PC-3 (cell line): ENCODE data around the gene PRAMEF4. TPM values are rescaled to one million over a fixed set of nuclear protein-coding genes. Genes with fewer than 3 reads are reported as not detected.
"Not testable (repeated sequence)": the region's sequence is repeated elsewhere in the genome, so short reads cannot be mapped to it uniquely, and the experiment has no call there.

Source experiments
- ATAC-seq: fragments of 200-7000 bp; cut with Tn5 transposase; 2 replicates; pipeline ENCODE4 v1.9.1; 2020; ENCODE audit warnings: mild to moderate bottlenecking, moderate library complexity
- BruUV-seq: library from RNA; stranded (reverse); fragments of 400-500 nt; replicated peaks from 2 replicates; lab custom pipeline; 2021; lab: Mats Ljungman, UMichigan
- CTCF ChIA-PET: fragments of 300-600 bp; sonication (Branson Sonifier 250); formaldehyde crosslinking; loops from one replicate; lab custom pipeline; 2022; ENCODE audit warnings: antibody characterized with exemption; lab: Charles Lee
- POLR2A ChIA-PET: fragments of 300-600 bp; sonication (Branson Sonifier 250); formaldehyde crosslinking; loops from one replicate; lab custom pipeline; 2022; ENCODE audit warnings: antibody characterized with exemption; ENCODE audit not compliant: unreplicated experiment; lab: Charles Lee
- DNase-seq: peaks from one replicate; pipeline ENCODE4 v3.0.0-alpha.2; 2015
- H2AFZ ChIP-seq: fragments of 300-600 bp; sonication (generic); 2 replicates; pipeline ENCODE4 v1.6.0; 2016; ENCODE audit warnings: antibody characterized with exemption, low read length
- H3F3A ChIP-seq: fragments of 300-600 bp; sonication (generic); one replicate; pipeline ENCODE4 v1.6.0; 2017; ENCODE audit warnings: antibody characterized with exemption, low read length, control low read depth, mild to moderate bottlenecking; ENCODE audit not compliant: unreplicated experiment
- H3K27ac ChIP-seq: fragments of 300-600 bp; sonication (generic); 2 replicates; pipeline ENCODE4 v1.5.1; 2016; ENCODE audit warnings: mild to moderate bottlenecking, low read length
- H3K27me3 ChIP-seq: fragments of 300-600 bp; sonication (generic); 2 replicates; pipeline ENCODE4 v1.6.1; 2016; ENCODE audit warnings: low read length, mixed read lengths
- H3K36me3 ChIP-seq: fragments of 300-600 bp; sonication (generic); 2 replicates; pipeline ENCODE4 v1.6.1; 2016; ENCODE audit warnings: low read depth, mixed run types, low read length, mixed read lengths
- H3K4me1 ChIP-seq: fragments of 300-600 bp; sonication (generic); 2 replicates; pipeline ENCODE4 v1.5.1; 2016; ENCODE audit warnings: low read length; ENCODE audit not compliant: insufficient read depth
- H3K4me2 ChIP-seq: fragments of 300-600 bp; sonication (generic); 2 replicates; pipeline ENCODE4 v1.6.0; 2016; ENCODE audit warnings: low read length
- H3K4me3 ChIP-seq: fragments of 300-600 bp; sonication (generic); 2 replicates; pipeline ENCODE4 v1.5.1; 2016; ENCODE audit warnings: mild to moderate bottlenecking, low read length, mixed read lengths
- H3K79me2 ChIP-seq: fragments of 300-600 bp; sonication (generic); 2 replicates; pipeline ENCODE4 v1.6.1; 2017; ENCODE audit warnings: low read length, mixed read lengths
- H3K9ac ChIP-seq: fragments of 300-600 bp; sonication (generic); 2 replicates; pipeline ENCODE4 v1.6.0; 2016; ENCODE audit warnings: mild to moderate bottlenecking, low read length
- H3K9me2 ChIP-seq: fragments of 300-600 bp; sonication (generic); replicated peaks from 2 replicates; pipeline ENCODE4 v1.6.1; 2016; ENCODE audit warnings: mixed run types, low read length, mixed read lengths
- H3K9me3 ChIP-seq: fragments of 300-600 bp; sonication (generic); 2 replicates; pipeline ENCODE4 v1.6.1; 2016; ENCODE audit warnings: low read length, mixed read lengths
- H4K20me1 ChIP-seq: fragments of 300-600 bp; sonication (generic); 2 replicates; pipeline ENCODE4 v1.6.1; 2016; ENCODE audit warnings: low read length, mixed read lengths
- CTCF ChIP-seq: fragments of 300-600 bp; sonication (generic); conservative IDR thresholded peaks from 2 replicates; pipeline ENCODE4 v1.5.1; 2017; ENCODE audit warnings: antibody characterized with exemption, low read depth, mild to moderate bottlenecking, low read length
- EZH2 ChIP-seq: fragments of 300-600 bp; sonication (generic); IDR thresholded peaks from one replicate; pipeline ENCODE4 v1.6.1; 2017; ENCODE audit warnings: antibody characterized with exemption, mild to moderate bottlenecking, low read length; ENCODE audit not compliant: unreplicated experiment
- EZH2phosphoT487 ChIP-seq: fragments of 300-600 bp; sonication (generic); IDR thresholded peaks from 2 replicates; pipeline ENCODE4 v1.6.1; 2018; ENCODE audit warnings: mild to moderate bottlenecking, antibody characterized with exemption, low read length, borderline replicate concordance
- intact Hi-C: fragments of 100-400 bp; cut with micrococcal nuclease; formaldehyde crosslinking; loops from 2 replicates; pipeline ENCODE4 v1.9.0; 2023
- total RNA-seq: library from RNA; depleted of rRNA; stranded (reverse); fragments of >200 nt; gene quantifications from 2 replicates; pipeline ENCODE4 v1.2.3, GENCODE V29; 2014; rRNA removed

Gene PRAMEF4
- total RNA-seq, 1 experiment from 2014 or later: not detected

- Histone ChIP-seq H3K9me3 (no peaks in the 10 kb centered on the region), H3K9me2 (no peaks in the 10 kb centered on the region), H3K4me3 (no peak overlapping the region), H3F3A (no peaks in the 10 kb centered on the region), H3K27me3 (no peaks in the 10 kb centered on the region), H3K4me2 (no peak overlapping the region), H2AFZ (no peak overlapping the region), H3K4me1 (peaks cover 4% of the 10 kb centered on the region; the same call in 1 of the 2 replicates), H3K27ac (no peak overlapping the region), H4K20me1 (no peaks in the 10 kb centered on the region), H3K9ac (no peak overlapping the region), H3K36me3 (no peaks in the 10 kb centered on the region), H3K79me2 (no peaks in the 10 kb centered on the region)
- ChIA-PET POLR2A (no interaction called here), CTCF (no interaction called here)
- peak; percentile 28 for DNase-seq
- ATAC-seq: no peak
- TF ChIP-seq EZH2phosphoT487 (no peak), EZH2 (no peak), CTCF (no peak)
- intact Hi-C loops: no loop called here
- BruUV-seq: no TSS peak
Measured at GRCh38 chr1:12851779-12852178, 34.2 kb downstream of the PRAMEF4 start.

GRCh38 chr1:12848620-12849019 lies 37.4 kb downstream of the PRAMEF4 start, which contains the start of gene HNRNPCL1:
HNRNPCL1 (minus strand) TSS chr1:12848720; CDS start chr1:12848289, 431 bp downstream.
- intact Hi-C loops, POLR2A ChIA-PET, H3F3A ChIP-seq, H3K36me3 ChIP-seq, DNase-seq, H3K9me2 ChIP-seq, H3K27me3 ChIP-seq, H3K27ac ChIP-seq, H2AFZ ChIP-seq, H3K79me2 ChIP-seq, H4K20me1 ChIP-seq, H3K9ac ChIP-seq, ATAC-seq, H3K4me3 ChIP-seq, H3K4me2 ChIP-seq, CTCF ChIA-PET, BruUV-seq, H3K4me1 ChIP-seq, H3K9me3 ChIP-seq: not testable (repeated sequence)

- DNase-seq, POLR2A ChIA-PET, CTCF ChIA-PET, H3K4me1 ChIP-seq, H3K9me2 ChIP-seq, ATAC-seq, H3K9me3 ChIP-seq, H3K27ac ChIP-seq, H3K4me3 ChIP-seq, BruUV-seq, H3F3A ChIP-seq, H3K36me3 ChIP-seq, intact Hi-C loops, H2AFZ ChIP-seq, H3K79me2 ChIP-seq, H4K20me1 ChIP-seq, H3K4me2 ChIP-seq, H3K27me3 ChIP-seq, H3K9ac ChIP-seq: not testable (repeated sequence)
Measured at GRCh38 chr1:12833251-12833650, 52.8 kb downstream of the PRAMEF4 start.

- DNase-seq, H3K4me1 ChIP-seq, CTCF ChIA-PET, intact Hi-C loops, H3F3A ChIP-seq, H2AFZ ChIP-seq, H3K9me3 ChIP-seq, H3K4me2 ChIP-seq, H3K9ac ChIP-seq, BruUV-seq, H3K4me3 ChIP-seq, H3K27ac ChIP-seq, POLR2A ChIA-PET, H3K79me2 ChIP-seq, H4K20me1 ChIP-seq, ATAC-seq, H3K27me3 ChIP-seq, H3K9me2 ChIP-seq, H3K36me3 ChIP-seq: not testable (repeated sequence)
Measured at GRCh38 chr1:12831310-12831709, 54.7 kb downstream of the PRAMEF4 start, which contains the start of gene PRAMEF11. PRAMEF11 (minus strand) TSS chr1:12831410; CDS start chr1:12828789, 2,621 bp downstream.

Other genes starting within 250 kb of the PRAMEF4 start
- not detected in 2 replicates for gene AADACL4, start 242.1 kb downstream of the PRAMEF4 start, total RNA-seq
- gene AADACL3, start 170.1 kb downstream of the PRAMEF4 start, total RNA-seq: not detected in 2 replicates
- gene CFAP107, start 140.0 kb downstream of the PRAMEF4 start, total RNA-seq: not detected in 2 replicates
- not detected in 2 replicates for gene PRAMEF12, start 112.5 kb downstream of the PRAMEF4 start, total RNA-seq
- not detected in 2 replicates for gene PRAMEF1, start 94.8 kb downstream of the PRAMEF4 start, total RNA-seq
- gene PRAMEF11, start 54.8 kb downstream of the PRAMEF4 start, total RNA-seq: not detected in 2 replicates
- not detected in 2 replicates for gene HNRNPCL1, start 37.5 kb downstream of the PRAMEF4 start, total RNA-seq
- not detected in 2 replicates for gene PRAMEF2, start 29.1 kb downstream of the PRAMEF4 start, total RNA-seq
- gene PRAMEF10, start 12.1 kb upstream of the PRAMEF4 start, total RNA-seq: not detected in 2 replicates
- not detected in 2 replicates for gene PRAMEF7, start 30.4 kb upstream of the PRAMEF4 start, total RNA-seq
- not detected in 2 replicates for gene PRAMEF6, start 61.4 kb upstream of the PRAMEF4 start, total RNA-seq
- gene PRAMEF27, start 170.4 kb upstream of the PRAMEF4 start, total RNA-seq: not detected in 2 replicates
- gene HNRNPCL3, start 174.6 kb upstream of the PRAMEF4 start, total RNA-seq: not detected in 2 replicates
- not detected in 2 replicates for gene PRAMEF25, start 184.6 kb upstream of the PRAMEF4 start, total RNA-seq
- not detected in 2 replicates for gene HNRNPCL2, start 230.7 kb upstream of the PRAMEF4 start, total RNA-seq